Caki2 (cell line): ENCODE data around the gene AGTRAP. TPM values are rescaled to one million over a fixed set of nuclear protein-coding genes. Genes with fewer than 3 reads are reported as not detected.

Experiments
- DNase-seq: peaks from one replicate; pipeline ENCODE4 v3.0.0-alpha.2; 2015; ENCODE audit warnings: low read depth
- in situ Hi-C: cut with HindIII; loops from 2 replicates; pipeline ENCODE4 v1.10.0; 2016; ENCODE audit warnings: low sequenced_read_pairs, low pct_unique_long_range_greater_than_20kb, mixed read lengths
- total RNA-seq: library from RNA; depleted of rRNA; stranded (reverse); fragments of >200 nt; shearing (Covaris generic); gene quantifications from 2 replicates; pipeline ENCODE4 v1.2.3, GENCODE V29; 2014; ENCODE audit warnings: low replicate concordance; rRNA removed

Gene AGTRAP, protein sequence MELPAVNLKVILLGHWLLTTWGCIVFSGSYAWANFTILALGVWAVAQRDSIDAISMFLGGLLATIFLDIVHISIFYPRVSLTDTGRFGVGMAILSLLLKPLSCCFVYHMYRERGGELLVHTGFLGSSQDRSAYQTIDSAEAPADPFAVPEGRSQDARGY
- 106 and 116 TPM in 2 replicates for total RNA-seq

DNA sequence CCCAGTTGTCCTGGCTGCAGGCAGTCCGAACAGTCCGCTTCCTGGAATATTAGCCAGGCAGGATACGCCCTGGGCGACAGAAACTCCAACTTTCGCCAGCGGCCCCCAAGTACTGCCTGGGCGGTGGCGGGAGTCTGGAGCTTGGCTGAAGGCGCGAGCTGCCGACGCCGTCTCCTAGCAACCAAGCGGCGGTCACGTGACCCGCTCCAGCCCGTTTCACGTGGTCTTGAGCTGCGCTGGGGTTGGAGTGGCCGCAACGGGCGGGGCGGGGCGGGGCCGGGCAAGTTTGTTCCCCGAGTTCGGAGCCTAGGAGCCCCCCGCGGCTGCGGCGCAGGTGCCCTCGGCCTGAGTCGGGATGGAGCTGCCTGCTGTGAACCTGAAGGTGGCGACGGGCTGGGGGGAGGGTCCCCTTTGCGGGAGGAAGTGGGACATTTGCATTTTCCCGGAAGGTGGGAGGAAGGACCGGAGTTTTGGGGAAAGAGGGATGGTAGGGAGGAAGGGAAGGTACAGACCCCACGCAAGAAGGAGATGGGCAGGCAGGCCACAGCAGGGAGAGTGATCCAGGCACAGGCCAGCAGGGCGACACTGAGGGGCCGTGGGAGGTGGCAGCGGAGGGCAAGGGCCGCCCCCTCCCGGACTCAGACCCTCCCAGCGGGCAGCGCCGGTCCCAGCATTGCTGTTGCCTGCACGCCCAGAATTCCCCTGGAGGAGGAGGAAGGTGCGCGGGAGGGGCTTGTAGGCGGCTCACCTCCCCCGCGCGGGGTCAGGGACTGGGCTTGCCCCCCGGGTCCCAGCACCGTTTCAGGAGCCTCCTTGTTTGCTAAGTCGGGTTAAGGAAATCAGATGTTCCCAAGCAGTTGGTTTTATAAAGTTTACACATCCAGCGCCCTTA lies at the start of gene AGTRAP:
Gene AGTRAP (plus strand): TSS at position 283 of the 892 bp plus-strand sequence. CDS start 73 bp downstream, at position 356.
- in situ Hi-C loops, result no loop called here
- peak; percentile 78 for DNase-seq

DNA sequence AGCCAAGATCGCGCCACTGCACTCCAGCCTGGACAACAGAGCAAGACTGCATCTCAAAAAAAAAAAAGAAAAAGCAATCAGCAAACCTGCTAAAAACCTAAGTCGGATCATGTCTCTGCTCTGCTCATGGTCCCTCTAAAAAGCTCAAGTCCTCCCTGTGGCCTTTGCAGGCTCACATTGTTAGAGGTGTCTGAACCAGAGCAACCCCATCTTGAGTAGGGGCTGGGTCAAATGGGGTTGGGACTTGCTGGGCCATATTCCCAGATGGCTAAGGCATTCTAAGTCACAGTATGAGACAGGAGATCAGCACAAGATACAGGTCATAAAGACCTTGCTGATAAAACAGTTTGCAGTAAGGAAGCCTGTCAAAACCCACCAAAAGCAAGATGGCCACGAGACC lies 47.4 kb upstream of the AGTRAP start:
- in situ Hi-C loops, result no loop called here
- DNase-seq, result no peak

DNA sequence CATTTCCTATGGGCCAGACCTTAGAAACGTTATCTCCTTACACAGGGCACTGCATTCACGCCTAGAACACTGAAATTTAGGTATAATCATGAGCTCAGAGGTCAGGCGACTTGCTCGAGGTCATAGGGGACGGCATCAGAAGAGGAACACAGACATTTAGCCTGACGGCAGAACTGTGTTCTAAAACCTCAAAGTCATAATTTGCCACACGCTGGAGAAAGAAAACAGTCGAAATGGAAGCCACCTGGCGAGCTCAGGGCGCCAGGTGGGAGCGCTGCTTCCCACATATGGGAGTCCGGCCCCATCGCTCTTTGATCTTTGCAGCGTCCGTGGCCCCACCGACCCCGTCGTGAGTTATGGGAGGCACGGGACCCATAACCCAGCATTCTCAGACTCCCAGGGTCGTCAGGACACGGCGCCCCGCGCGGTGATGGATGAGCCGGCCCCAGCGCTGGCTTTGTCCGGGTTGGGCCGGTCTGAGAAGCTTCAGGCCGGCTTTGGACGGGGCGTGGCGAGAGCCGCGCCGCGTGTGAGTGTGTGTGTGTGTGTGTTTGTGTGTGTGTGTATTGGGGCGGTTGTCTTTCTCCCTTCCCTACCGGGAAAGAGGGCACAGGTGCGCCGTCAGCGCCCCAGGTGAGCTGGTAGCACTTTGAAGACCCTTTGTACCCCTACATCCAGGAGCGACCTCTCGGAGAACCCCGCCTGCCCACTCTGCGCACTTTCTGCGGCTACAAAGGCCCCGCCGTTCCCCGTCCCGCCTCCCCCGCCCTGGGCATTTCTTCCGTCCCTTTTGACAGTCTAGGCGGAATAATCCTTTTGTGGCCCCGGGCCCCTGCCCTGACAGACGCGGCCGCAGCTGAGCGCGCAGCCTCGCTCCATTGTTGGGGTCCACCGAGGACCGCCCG lies 45.3 kb upstream of the AGTRAP start:
- in situ Hi-C loops, result no loop called here
- DNase-seq, result no peak

DNA sequence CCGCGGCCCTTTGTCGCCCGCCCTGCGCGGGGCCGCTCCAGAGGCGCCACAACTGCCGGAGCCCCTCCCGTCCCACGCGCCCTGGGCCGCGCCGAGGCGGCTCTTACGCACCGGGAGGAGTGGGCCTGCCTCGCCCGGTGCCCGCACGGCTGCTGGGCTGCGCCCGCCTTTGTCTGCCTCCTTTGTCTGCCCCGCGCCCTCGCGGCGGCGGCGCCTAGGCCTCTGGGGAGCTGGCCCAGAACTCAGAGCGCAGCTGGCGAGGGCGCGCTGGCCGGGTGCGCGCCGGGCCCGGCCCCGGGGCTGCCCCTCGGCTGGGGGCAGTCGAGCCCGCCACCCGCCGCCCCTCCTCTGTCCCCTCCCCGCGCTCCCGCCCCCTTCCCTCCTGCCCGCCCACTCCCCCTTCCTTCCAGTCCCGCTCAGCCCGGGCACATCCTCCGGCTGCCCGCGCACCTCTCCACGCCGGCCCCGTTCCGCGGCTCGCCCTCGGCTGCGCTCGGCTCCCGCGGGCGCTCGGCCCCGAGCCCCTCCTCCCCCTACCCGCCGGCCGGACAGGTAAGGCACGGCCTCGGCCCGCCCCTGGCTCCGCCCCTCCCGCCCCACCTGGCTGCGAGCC lies 44.5 kb upstream of the AGTRAP start, which contains the start of gene DRAXIN:
Gene DRAXIN (plus strand): TSS at position 409 of the 613 bp plus-strand sequence. CDS start 14,549 bp downstream, outside the sequence.
- in situ Hi-C loops, result no loop called here
- DNase-seq, result no peak

DNA sequence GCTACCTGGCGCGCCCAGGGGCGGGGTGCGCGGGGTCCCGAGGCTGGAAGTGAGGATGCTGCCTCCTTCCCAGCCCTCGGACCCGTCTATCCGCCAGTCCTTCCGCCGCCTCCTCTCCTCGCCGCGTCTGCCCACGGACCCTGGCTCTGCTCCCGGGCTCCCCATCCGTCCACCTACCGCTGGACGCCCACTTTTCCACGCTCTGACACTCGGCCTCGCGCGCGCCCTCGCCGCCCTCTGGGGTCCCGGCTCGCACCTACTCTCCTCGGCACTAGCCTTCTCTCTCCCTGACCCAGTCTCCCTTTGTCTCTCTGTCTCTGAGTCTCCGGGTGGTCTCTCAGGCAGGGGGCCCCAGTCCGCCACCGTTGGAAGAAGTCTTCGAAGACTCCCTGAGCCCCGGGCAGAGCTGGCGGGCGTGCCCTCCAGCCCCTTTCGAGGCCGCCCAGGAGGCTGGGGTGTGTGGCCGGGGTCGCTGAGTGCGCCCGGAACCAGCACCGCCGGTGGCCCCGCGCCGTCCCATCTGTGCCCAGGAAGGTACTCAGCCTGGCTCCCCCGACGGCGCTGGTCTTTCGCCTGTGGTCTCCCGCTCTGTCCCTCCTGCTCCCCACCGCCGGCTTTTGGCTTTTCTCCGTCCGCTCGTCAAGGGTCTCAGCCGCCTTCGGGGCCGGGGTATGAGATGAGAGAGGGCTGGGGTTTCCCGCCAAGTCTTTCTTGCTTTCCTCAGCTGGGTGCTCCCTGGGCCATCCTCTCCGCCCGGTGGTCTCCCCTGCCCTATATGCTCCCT lies 43.8 kb upstream of the AGTRAP start:
- in situ Hi-C loops, result no loop called here
- DNase-seq, result no peak

DNA sequence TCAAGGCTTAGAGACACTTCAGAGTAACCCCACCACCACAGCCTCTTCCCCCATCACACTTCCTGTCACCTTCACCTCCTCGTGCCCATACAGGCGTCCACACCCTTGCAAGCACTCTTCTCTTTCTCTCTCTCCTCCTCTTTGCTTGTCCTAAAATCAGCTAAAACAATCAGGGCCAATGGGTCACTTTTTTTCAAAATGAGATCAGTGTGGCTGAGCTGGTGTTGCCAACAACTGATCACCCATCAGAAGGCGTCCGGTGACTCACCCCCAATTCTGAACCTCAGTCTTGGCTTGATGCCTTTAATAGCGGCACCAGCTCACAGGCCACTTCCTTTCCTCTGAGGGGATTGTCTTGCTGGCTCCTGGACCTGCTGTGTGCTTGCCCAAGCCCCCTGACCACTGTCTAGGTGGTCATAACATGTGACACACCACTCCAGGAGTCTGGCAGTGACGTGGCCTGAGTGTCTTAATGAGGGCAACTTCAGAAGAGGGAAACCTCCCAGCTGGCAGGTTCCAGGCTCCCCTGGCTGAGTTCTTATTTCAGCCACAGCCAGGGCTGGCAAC lies 42.8 kb upstream of the AGTRAP start:
- in situ Hi-C loops, result no loop called here
- DNase-seq, result peak; percentile 45

DNA sequence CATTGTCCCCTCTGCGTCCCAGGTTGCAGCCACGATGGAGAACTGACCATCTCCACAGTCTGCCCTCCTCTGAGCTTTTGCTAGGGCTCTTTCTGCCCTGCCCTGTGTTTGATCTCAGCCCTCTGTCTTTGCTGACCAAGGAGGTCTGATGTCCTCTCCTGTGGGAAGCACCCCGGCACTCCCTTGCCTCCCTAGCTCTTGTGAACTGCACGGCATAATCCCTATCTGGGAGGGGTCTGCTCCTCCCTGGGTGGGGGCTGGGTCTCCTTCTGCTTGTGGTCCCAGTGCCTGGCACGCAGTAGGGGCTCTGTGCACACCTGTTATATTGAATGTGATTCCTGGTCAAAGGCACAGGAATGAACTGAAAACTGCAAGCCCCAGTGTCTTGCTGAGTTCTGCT lies 42.0 kb upstream of the AGTRAP start:
- in situ Hi-C loops, result no loop called here
- no peak for DNase-seq

DNA sequence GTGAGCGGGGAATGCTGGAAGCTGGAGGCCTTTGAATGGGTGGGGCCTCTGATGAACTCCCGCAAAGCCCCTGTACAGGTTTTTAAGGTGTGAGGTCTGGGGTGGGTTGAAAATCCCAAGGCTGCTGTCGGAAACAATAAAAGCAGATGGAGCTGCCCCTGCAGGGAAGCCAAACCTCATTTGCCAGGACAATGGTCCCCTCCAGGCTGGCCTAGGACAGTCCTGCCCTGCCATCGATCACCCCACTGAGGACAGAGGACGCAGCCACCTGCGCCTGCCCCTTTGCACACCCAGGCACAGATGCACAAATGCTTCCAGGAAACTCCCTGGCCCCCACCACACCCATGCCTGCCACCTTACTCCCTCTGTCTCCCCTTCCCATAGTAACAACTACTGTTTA lies 40.1 kb upstream of the AGTRAP start:
- in situ Hi-C loops, result no loop called here

DNA sequence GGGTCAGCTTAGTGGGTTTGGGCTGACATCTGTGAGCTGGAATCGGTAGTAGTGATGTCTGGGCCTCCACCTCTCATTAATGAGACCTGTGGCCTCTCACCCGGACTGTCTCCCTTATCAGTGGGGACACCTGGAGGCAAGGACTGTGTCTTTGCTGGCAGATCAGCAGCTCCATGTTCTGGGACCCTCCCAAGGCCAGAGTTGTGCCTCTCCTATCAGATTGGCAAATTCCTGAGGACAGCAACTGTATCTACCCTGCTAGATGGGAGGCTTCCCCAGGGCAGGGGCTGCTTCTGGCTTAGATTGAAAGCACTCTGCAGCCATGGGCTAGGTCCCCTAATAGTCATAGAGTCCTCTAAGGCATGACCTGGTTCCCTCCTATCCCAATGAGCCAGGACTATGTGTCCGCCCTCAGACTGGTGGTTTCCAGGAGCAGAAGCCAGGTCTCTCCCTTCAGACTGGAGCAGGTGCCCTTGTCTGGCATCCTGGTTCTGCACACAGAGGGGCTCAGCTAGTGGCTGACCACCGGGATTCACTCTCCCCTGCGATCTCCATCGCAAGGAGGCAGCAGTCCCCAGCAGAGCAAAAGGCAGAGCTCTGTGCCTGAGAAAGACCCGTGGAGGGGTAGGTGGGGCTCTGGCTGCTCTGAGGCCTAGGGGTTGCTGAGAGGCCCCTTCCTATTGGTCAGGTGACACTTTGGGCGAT lies 38.6 kb upstream of the AGTRAP start:
- DNase-seq, result no peak
- in situ Hi-C loops, result no loop called here

More for the DNA sequence above, 40.1 kb upstream of the AGTRAP start:
- no peak for DNase-seq

DNA sequence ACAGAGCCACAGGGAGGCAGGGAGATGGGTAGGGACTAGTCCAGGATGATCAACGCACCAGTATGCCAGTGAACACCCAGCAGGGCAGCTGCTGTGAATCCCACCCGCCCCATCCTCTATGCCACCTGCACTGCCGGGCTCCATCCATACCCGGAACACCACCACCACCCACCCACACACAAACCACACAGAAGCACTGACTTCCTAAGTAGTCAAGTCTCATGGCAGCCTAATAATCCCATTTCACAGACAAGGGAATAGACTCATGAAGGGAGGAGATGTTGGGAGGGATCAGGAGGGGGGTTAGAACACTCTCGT lies 38.1 kb upstream of the AGTRAP start:
- in situ Hi-C loops, result no loop called here
- no peak for DNase-seq

DNA sequence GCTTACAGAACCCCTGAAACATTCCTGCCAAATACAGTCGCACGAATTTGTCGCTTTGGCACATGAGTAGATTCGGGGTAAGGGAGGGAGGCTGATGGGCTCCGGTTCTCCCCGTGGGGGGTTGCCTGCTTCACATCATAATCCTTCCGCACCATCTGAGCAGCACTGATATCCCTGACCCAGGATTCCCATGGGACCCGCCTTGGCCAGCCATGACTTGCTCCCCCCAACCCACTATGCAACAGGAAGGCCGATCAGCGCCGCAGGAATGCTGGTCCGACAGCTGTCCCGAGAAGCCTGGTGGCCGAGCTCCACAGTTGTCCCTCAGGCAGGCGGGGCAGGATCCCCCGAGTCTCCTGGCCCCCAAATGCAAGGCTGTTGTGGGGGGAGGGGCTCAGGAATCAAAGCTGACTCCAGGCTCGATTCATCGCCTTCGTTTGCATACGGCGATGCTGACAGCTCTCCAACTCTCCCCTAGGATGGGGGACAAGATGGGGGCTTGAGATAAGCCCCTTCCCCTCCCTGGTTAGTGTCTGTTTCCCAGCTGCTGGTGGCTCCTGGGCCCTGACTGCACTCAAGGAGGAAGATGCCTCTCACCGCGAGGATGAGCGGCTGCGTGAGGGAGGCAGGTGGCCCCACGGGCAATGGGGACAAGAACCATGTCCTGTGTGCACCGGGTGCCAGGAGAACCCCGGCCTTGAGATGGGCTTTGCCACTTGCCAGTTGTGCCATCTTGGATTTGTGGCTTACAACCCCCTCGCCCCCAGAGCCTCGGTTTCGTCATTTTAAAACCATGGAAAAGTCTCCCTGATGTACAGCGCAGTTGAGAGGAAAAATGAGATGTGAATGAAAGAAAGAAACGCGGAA lies 35.1 kb upstream of the AGTRAP start:
- DNase-seq, result no peak
- in situ Hi-C loops, result no loop called here

DNA sequence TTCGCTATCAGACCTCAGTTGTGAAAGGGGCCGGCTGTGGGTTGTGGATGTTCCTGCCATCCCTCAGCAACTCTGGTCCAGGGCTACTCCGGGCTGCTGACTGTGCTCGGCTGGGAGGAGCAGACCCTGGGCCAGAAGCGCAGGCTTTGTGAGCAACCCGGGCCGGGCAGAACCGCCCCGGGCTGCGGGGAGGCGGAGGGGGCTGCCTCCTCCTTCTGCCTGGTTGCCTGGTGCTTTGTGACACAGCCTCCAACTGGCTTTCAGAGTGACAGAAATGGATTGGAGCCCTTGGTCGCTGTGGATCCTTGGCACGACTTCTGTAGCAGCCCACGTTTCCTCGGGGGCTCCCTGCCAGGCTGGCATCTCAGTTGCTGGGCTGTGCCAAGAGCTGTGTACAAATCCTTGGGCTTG lies 34.4 kb upstream of the AGTRAP start:
- in situ Hi-C loops, result no loop called here
- no peak for DNase-seq

DNA sequence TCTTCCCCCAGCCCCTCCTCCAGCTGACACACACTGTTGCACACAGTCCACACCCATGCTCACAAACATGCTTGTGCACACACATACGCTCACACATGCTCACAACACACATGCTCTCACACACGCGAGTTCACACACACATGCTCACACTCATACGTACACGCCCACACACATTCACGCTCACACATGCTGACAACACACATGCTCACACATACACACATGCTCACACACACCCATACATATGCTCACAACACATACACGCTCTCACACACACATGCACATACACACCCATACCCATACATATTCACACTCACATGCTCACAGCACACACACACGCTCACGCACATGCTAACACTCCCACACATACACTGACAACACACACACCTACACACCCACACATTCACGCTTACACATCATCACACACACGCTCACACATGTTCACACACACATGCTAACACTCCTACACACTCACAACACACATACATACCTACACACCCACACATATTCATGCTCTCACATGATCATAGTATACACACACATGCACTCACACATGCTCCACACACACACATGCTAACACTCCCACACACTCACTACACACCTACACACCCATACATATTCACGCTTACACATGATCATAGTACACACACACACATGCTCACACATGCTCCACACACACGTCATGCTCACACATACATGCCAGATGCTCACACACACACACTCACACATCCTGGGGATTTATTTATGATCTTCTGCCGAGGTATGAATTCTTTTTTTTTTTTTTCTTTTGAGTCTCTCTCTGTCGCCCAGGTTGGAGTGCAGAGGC lies 33.7 kb upstream of the AGTRAP start:
- no peak for DNase-seq
- in situ Hi-C loops, result no loop called here

DNA sequence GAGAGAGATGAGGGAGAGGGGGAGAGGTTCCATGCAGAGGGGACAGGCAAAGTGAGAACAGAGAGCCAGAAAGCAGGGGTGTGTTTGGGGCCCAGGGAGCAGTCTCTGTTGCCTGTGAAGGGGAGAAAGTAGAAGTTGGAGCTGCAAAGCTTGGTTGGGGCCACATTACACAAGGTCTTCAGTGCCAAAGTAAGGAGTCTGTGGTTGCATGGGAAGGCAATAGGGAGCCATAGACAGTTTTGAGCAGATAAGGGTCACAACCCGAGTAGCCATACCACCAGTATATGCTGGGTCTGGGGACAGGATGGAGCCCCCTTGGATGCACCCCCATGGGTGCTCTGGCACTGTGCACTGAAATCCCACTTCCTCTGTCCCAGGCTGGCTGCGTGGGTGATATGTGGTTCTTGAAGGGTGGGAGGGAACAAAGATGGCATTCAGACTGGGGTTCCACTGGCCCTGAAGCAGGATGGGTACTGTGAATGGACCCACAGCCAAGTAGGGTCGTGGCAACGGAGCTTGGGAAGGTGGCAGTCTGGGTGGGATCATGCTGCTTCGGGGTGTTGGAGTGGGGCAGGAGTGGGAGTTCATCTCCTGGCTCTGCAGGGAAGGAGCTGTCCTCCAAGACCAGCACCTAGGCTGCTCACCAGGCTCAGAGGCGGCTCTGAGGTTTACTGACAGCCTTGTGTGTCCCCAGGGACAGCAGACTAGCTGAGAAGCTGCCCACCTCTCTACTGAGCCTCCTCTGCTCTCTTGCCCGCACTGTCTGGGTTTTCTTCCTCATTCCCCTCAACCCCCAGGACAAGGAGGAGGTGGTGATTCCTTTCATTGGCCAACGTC lies 32.4 kb upstream of the AGTRAP start:
- no peak for DNase-seq
- in situ Hi-C loops, result no loop called here
